Measurements from ENCODE around the gene HOTAIR. TPM values are rescaled to one million over a fixed set of nuclear protein-coding genes. Genes with fewer than 3 reads are reported as not detected.

HOTAIR gene
- total and polyA plus RNA-seq, 9 donors = 0.02 to 1.2 (median 0.28) TPM; not detected in 5

DNA sequence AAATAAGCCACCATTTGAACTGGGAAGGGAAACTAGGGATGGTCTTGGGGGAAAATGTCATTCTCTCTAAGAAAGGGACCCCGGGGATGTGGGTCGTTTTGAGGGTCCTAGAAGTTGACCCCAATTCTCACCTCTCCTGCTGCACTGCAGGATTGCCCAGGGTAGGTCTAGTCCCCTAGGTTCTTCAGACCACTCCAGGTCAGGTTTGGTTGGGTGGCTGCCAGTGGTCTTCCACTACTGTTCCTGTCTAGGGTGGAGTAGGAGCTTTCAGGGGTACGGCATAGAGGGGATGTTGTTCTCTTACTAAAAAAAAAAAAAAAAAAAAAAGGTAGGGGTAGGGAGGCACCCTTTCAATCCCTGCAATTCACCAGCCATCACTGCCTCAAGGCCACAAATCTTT is 41.3 kb upstream of the HOTAIR start:
- DNase-seq = peak in 1 of 5 donors; percentile 71
- intact Hi-C loops (cut with DNase I) = no loop called here
- WGBS, 3 donors = 34 to 46% (median 36%) methylated on average over 3 of the region's 3 CpGs
- no peak for TF ChIP-seq POLR2A (IDR thresholded peaks at IDR 0.05)
- TF ChIP-seq, protein P1, sequence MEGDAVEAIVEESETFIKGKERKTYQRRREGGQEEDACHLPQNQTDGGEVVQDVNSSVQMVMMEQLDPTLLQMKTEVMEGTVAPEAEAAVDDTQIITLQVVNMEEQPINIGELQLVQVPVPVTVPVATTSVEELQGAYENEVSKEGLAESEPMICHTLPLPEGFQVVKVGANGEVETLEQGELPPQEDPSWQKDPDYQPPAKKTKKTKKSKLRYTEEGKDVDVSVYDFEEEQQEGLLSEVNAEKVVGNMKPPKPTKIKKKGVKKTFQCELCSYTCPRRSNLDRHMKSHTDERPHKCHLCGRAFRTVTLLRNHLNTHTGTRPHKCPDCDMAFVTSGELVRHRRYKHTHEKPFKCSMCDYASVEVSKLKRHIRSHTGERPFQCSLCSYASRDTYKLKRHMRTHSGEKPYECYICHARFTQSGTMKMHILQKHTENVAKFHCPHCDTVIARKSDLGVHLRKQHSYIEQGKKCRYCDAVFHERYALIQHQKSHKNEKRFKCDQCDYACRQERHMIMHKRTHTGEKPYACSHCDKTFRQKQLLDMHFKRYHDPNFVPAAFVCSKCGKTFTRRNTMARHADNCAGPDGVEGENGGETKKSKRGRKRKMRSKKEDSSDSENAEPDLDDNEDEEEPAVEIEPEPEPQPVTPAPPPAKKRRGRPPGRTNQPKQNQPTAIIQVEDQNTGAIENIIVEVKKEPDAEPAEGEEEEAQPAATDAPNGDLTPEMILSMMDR (IDR thresholded peaks at IDR 0.05) = no peak
- TF ChIP-seq EP300 (IDR thresholded peaks at IDR 0.05) = no peak
- Histone ChIP-seq H3K9me3 (no peaks in the 10 kb centered on the region), H3K27ac (peak overlapping the region in 1 of 2 donors; percentile 95), H3K4me3 (peak overlapping the region; percentile 56), H3K36me3 (no peaks in the 10 kb centered on the region), H3K4me1 (ENCODE audit: insufficient read depth) (no peaks in the 10 kb centered on the region), H3K27me3 (no peaks in the 10 kb centered on the region)

DNA sequence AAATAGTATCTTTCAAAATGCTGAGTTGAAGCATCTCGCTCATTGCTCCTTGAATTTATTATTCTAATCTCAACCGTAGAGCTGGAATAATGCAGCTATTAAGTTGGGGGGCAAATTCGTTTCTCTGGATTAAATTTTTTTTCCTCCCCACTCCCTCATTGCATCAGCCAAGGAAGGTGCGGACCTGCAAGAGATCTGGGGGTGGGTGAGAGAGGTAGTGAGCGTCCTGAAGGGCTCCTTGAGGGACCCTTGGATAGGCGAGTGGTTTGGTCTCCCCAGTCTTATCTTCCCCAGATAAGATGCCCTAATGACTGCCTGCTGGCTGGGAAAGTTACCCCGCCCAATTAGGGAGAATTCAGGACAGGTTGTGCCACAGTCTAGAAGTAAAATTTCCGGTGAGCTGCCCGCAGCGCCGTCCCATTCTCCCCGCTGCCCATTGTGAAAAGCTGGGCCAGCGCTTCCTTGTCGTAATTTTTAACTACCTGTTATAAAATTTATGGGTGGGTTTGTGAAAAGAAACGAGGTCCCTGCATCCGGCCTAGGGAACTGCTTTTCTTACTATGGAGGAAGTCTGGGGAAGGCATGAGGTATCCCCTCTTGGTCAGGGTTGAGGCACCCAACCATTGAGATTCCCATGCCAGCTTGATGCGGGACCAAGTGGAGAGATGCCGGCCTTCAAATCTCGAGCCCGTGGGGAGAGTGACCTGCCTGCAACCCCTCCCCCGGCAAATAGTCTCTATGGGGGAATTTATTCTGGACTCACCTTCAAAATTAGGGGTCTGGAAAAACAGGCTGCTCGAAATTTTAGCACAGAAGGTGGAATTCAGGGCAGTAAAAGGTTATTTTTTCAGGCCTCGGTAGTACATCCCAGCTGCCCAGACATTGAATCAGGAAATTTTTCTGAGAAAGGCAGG is 40.5 kb upstream of the HOTAIR start:
- Histone ChIP-seq H3K4me1 (ENCODE audit: insufficient read depth) (no peaks in the 10 kb centered on the region), H3K9me3 (no peaks in the 10 kb centered on the region), H3K27me3 (no peaks in the 10 kb centered on the region), H3K27ac (no peak overlapping the region), H3K4me3 (no peak overlapping the region), H3K36me3 (no peaks in the 10 kb centered on the region)
- DNase-seq = peak in 1 of 5 donors; percentile 34
- intact Hi-C loops (cut with DNase I) = no loop called here
- 82 to 86% (median 85%) methylated on average over 23 of the region's 23 CpGs for WGBS, 3 donors
- TF ChIP-seq POLR2A (IDR thresholded peaks at IDR 0.05) (no peak), EP300 (IDR thresholded peaks at IDR 0.05) (no peak)
- TF ChIP-seq, protein P1 (IDR thresholded peaks at IDR 0.05) = no peak

DNA sequence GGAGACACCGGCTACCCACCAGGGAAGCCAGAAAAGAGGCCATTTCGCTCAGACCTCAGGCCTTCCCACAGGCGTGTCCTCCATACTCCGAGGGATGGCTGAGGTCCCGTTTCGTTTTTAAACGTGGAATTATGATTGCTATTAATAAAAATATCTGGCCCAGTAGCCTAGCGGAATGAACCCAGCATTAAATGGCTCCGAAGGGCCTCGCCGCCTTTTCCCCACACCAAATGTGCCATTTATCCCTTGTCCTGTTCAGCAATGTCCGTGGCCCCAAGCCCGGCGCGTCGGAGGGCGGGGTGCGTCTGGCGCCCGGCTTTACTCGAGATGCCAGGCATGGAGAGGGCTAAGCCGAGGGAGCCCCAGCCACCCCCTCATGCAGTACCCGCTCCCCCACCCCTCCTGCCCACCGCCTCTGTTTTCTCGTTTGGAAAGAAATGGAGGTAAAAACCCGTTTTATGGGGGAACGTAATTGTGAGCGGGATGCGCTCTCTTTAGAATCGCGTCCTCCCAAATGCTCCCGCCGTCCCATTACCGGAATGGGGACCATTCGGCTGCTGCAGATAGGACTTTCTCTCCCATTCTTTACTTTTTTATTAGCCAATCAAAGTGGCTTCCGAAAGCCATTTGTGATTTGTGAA is 39.7 kb upstream of the HOTAIR start:
- no peaks in the 10 kb centered on the region for H3K27me3 ChIP-seq
- TF ChIP-seq POLR2A (IDR thresholded peaks at IDR 0.05) (no peak), EP300 (IDR thresholded peaks at IDR 0.05) (no peak)
- TF ChIP-seq, protein P1 (IDR thresholded peaks at IDR 0.05) = no peak
- no peaks in the 10 kb centered on the region for H3K36me3 ChIP-seq

DNA sequence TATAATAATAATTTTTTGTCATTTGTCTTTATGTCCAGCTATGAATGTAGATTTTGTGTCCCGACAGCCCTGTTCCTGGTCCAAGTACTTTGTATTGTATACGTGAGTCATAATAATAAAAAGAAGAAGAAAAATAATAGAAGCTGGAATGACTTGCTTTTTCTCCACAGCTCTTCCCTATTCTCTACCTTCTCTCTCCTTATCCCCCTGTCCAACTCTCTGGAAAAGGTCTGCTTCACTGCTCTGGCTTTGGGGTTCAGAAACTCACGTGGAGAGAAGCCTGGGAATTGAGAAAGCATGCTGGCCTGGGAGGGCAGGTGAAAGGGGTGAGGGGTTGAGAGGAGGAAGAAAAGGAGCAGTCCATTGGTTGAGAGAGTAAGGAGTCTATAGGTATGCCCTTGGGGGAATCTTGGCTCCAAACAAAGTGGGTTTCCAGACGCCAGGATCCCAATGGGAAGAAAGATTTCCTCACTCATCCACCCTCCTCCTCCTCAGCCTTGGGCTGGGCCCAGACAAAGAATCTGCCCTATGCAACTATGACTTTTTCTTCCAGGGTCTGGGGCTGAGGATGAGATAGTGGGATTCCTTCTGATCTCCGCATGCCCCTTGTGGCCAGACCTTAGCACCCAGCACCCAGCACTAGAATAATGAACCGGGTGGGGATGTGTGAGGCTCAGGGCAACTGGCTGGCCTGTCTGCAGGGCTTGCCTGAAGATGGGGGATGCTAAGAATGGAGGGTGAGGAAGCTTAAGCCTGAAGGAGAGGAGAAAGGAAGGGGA is 38.1 kb upstream of the HOTAIR start:
- intact Hi-C loops (cut with DNase I) = no loop called here
- Histone ChIP-seq H3K9me3 (no peaks in the 10 kb centered on the region), H3K4me3 (no peak overlapping the region), H3K27ac (peak overlapping the region in 1 of 2 donors; percentile 39), H3K4me1 (ENCODE audit: insufficient read depth) (no peaks in the 10 kb centered on the region), H3K36me3 (no peaks in the 10 kb centered on the region), H3K27me3 (no peaks in the 10 kb centered on the region)
- 77 to 81% (median 80%) methylated on average over 6 of the region's 6 CpGs for WGBS, 3 donors
- DNase-seq = no peak
- TF ChIP-seq, protein P1 (IDR thresholded peaks at IDR 0.05) = no peak
- TF ChIP-seq EP300 (IDR thresholded peaks at IDR 0.05) = no peak
- TF ChIP-seq POLR2A (IDR thresholded peaks at IDR 0.05) = no peak

More for the DNA sequence above, 39.7 kb upstream of the HOTAIR start:
- 60 to 74% (median 71%) methylated on average over 36 of the region's 36 CpGs for WGBS, 3 donors
- no peak overlapping the region for H3K4me3 ChIP-seq
- intact Hi-C loops (cut with DNase I) = no loop called here
- H3K9me3 ChIP-seq = no peaks in the 10 kb centered on the region
- no peaks in the 10 kb centered on the region for H3K4me1 ChIP-seq (ENCODE audit: insufficient read depth)
- DNase-seq = peak in 1 of 5 donors; percentile 47
- peak overlapping the region in 1 of 2 donors; percentile 78 for H3K27ac ChIP-seq
